MV-4-11 (cell line): Measurements from ENCODE around the gene EHHADH.

Source experiments
- DNase-seq: peaks from one replicate; lab custom pipeline; 2025; lab: John Stamatoyannopoulos, UW

The EHHADH gene

DNA sequence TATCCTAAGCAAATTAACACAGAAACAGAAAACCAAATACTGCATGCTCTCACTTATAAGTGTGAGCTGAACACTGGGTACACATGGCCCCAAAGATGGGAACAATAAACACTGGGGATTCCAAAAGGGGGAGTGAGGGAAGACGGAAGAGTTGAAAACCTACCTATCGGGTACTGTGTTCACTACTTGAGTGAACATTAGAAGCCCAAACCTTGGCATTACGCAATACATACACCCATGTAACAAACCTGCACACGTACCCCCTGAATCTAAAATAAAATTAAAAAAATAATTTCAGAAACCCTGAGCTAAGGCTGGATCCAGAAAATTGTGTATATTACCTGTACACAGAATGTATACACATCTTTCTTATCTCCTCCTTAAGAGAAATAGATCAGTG, 58.2 kb downstream of the EHHADH start:
- DNase-seq, result no peak

DNA sequence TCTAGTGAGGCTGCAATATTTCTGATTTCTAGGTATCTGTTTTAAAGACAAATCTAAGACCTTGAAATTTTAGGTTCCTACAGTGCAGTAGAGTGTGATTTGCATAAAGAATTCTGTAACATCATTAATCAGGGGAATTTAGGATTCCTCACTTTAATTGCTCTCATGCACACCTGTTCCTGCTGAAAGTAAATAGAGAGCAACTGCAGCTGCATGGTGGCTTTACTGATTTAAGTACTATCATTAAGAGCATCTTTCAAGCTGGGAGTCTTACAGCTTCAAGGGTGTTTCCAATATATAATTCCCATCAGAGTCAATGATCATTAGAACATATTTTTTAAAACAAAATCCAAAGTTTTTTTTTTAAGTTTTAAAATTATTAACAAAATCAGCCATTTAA, 65.0 kb downstream of the EHHADH start:
- no peak for DNase-seq

DNA sequence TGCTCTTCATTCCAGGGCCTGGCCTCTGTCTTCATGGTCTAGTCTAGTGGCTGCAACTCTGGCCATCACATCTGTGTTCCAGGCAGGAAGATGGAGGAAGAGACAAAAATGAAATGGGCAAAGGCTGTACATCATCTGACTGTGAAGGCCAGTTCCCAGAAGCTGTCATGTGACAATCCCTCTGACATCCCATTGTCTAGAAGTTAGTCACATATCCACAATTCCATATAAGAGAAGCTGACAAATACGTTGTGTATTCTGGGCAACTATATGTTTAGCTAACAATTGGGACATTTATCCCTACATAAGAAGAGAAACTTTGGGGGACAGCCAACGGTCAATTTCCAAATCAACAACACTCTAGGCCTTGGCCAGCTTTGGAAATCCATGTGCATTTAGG, 66.5 kb downstream of the EHHADH start:
- no peak for DNase-seq

DNA sequence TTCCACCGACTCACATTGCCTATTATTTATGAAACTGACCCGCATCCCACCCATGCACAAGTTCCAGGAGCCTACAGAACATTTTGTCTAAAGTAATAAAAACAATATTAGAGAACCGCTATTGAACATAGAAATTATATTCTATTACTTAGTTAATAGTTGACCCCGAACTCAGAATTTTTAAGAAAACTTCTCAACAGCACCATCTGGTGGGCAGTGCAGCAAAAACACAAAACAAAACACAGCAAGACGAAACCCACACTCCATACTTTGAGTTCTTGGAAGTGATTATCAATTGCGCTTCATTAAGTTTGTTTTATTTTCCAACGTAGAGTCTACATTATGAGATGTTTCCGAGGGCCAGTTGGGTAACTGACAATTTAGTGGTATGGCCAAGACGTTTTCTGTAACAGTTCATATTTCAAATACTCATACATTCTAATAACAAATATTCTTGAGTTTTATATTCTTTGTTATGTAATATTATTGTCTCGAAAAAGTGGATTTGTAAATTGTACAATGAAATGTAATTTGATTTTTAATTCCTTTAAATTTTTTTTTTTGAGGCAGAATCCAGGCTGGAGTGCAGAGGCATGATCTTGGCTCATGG, 77.0 kb downstream of the EHHADH start:
- DNase-seq, result peak; percentile 25

DNA sequence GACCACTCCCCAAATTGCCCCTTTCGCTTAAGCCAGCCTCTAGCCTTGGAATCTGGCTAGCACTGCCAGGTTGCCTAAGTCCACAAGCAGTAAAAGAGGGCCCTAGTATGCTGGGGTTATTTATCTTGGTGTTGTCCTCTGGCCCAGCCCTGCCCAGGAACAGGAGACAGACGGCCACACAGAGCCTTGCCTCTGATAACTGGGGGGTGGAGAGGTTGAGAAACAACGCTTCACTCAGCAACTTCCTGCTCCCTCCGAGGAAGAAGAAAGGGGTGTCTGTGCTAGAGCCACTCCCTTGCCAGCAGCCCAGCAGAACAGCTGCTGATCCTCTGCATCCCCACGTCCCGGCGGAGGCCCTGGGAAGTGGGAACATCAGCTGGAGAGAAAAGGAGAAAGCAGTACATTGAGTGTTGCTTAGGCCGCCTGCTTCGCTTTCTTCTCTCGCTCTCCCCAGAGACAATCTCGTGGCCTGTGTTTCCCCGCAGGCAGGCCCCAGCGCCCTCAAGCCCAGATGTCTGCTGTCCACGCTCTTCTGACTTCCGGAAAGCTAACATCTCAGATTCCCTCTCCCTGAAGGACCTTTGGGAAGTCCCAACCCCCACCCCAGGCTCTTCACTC, 78.4 kb downstream of the EHHADH start:
- DNase-seq, result peak; percentile 79

DNA sequence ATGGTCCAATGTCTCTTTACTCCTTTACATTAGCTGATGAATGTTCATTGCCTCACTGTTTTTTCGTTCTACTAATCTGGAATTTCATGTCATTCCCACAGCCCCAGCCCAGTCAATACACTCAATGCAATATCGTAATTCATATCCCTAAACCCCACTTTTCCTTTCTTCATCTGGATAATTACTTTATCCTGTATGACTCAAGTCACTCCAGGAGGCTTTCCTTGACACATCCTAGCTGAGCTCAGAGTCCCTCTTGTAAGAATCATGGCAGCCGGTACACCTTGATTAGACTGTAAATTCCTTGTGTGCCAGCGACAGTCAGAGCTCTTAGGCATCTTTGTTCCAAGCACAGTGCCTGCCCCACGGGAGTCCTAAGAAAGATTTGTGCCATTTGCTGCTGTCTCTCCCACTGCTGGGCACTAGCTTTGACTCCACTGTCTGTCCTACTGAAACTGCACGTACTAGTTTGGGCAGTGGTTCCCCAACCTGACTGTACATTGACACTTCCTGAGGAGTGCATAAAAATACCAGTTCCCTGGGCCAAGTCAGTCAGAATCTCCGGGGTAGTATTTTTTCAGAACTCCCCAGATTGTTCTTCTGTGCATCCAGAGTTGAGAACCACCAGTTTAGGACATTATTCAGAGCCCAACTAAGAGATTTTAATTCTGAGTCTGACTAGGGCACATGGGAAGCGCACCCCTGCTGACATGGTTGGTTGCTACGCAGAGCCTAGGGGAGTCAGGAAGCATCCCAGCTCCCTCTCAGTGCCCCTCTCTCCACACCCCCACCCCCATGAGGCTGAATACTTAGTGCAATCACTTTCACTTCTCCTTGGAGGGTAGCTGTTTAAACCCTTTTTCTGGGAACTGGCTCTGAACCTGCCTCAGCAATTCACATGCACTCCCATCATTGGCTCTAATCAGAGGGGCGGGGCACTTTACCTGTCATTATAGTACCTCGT, 81.5 kb downstream of the EHHADH start:
- peak; percentile 67 for DNase-seq

DNA sequence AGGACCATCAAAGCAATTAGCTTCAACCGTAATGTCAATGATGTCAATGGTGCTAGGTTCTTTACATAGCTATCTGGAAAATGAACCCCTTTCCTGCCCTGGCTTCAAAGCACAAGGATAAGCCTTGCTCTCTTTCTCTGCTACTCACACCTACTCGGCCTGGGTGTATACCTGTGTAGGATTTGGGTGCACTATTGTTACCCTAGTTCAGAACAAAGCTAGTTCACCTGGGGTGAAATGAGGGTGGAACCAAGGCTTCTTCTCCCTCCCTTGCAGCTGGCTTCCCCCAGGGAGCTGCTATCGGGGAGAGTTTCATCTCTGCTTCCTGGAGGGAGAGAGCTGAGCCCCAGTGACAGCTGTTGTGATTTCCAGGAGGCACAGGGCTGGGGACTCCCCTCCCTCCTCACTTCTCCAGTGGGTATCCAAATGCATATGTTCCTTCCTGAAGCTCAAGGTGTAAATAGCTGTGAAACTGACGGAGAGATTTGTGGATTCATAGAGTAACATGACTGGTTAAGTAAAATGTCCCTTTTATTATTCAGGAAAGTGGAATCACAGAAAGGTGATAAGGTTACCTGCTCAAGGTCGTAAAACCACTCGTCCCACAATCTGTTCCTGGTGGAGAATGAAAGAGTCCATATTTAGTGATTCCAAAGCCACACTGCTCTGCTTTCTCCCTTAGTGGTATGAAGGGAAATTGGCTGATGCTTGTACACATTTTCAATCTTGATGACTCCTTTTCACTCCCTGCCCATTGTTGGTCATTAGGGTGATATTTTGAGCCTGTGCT, 89.2 kb downstream of the EHHADH start:
- no peak for DNase-seq

DNA sequence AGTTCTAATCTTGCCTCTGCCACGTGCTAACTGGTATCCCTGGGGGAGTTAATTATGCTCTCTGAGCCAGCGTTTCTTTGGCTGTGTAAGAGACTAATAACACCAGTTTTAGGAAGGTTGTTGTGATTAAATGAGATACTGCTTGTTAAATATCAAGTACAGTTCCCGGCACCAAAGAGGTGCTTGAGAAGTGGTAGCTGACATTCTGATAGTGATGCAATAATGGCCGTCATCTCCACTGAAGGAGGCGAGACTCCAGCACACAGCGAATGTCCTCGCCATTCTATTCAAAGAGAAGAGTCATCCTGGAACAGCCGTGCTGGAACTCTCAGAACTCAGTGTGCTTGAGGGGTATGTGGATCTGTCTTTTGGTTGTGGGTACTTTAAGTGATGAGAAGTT, 91.2 kb downstream of the EHHADH start:
- no peak for DNase-seq

DNA sequence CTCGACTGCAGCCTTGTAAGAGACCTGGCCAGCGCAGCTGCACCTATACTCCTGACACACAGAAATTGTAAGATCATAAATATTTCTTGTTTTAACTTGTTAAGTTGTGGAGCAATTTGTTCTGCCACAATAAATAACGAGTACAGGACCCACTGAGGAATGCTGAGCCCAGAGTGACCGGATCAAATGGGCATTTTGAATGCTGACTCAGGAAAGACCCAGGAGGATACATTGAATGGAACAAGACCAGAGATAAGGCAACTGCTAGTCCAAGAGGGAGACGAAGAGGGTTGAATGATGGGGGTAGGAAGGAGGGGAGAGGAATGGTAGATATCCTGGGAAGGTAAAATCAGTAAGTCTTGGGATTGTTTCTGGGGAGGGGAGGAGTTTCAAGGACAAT, 92.1 kb downstream of the EHHADH start:
- no peak for DNase-seq

DNA sequence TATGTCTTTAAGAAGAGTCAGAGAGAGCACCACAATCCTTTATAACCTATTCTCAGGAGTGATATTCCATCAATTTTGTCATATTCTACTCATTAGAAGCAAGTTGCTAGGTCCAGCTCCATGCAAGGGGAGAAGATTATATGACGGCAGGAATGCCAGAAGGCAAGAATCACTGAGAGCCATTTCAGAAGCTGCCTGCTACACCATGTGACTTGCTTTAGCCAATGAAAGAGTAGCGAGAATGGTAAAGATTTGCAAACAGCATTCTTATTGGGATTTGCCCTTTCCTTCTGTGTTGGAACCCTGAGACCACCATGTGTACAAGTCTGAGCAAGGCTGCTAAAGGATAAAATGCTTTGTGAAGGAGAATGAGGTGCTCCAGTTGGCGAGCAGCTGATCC, 96.5 kb downstream of the EHHADH start:
- DNase-seq, result no peak

DNA sequence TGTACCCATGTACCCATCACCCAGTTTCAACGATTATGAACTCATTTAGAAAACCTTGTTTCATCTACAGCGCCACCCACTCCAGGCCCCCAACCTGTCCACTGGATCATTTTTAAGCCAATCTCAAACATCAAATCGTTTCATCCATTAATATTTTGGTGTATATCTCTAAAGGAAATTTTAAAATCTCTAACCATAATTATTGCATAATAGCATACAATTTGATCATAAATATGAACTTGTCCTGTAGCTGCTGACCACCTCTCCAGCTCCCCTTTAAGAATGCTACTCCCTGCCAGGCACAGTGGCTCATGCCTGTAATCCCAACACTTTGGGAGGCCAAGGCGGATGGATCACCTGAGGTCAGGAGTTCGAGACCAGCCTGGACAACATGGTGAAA, 98.2 kb downstream of the EHHADH start:
- no peak for DNase-seq

DNA sequence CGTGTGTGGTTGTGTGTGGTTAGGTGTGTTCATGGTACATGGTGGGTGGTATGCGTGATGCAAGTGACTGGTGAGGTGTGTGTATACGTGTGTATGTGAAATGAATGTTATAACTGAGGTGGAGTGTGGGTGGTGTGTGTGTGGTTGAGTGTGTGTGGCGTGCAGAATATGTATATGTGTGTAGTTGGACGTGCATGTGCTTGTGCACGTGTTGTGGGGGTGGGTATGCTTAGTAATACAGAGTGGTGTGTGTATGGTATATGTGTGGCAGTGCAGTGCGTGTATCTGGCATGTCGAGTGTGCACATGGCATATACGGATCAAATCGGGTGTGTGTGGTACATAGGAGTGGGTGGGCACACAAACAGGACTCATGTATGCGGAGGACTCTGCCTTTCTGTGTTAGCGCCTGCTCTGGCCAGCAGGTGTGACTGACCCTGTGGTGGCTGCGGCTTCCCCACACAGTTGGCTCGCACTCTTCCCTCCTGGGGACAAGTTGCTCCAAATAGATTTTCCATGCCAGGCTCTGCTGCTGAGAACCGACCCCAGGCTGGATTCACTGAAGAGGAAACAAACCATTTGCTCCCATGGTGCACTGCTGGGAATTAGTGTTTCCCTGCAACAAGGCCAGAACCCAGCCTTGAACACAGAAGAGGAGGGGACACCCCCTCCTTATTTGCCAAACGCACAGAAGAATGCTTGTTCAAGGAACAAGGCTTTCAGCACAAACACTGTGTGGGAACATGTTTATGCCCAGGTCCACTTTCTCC, 99.8 kb downstream of the EHHADH start:
- DNase-seq, result no peak

DNA sequence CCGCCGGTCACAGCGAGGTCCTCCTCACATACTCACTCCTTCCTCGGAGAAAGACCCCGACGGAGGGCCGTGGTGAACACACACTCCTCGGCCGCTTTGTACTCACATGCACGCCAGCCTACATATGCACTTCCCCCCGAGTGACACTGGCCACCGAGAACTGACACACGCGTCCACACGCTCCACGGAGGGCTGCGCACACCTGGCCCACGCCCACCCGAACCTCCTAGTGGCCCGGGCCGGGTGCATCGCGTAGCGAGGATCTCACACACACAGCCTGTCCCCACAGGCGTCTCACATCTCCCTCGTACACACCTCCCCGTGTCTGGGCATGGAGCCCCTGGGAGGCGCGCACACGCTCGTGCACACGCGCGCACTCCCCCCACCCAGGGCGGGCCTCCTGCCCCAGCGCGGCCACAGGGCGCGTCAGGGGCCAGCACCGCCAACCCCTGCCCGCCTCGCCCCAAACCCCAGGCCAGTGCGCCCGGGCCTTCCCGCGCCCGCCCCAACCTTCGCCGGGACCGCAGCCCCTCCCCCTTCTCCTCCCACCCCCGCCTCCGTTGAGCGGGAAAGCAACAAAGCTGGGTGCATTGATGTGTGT, 100.6 kb downstream of the EHHADH start:
- DNase-seq, result no peak

DNA sequence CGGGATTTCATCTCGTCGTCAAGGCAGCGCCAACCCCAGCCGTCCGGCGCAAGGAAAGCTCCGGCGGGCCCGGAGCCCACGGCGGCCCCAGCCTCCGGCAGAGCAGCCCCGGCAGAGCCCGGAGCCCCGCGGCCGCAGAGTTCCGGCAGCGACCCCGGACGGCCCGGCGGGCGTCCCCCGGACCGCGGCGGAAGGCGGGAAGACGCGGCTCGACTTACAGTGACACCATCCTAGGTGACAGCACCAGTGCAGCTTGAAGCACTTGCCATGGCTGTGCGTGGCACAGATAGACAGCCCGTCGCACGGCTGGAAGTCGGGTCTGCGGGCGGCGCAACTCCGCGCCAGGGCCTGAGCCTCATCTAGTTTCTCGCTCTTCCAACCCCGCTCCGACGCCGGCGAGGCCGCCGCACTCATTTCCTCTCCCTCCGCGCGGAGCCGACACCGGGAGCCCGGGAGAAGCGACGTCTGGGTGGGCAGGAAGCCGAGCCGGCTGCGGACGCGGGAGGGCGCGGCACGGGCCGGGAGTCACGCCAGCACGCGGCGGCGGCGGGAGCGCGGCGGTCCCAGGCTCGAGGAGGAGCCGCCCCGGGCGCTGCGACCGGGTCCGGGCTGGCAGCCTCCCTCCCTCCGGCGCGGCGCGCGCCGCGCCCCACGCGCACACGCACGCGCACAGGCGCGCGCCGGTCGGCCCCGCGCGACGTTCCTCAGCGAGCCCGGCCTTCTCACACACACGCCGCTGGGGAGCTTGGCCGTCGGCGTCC, 101.3 kb downstream of the EHHADH start, which contains the start of gene C3orf70:
C3orf70 (minus strand) TSS at position 651 of the 761 bp plus-strand sequence; CDS start at position 414, 237 bp downstream.
- DNase-seq, result peak; percentile 30

DNA sequence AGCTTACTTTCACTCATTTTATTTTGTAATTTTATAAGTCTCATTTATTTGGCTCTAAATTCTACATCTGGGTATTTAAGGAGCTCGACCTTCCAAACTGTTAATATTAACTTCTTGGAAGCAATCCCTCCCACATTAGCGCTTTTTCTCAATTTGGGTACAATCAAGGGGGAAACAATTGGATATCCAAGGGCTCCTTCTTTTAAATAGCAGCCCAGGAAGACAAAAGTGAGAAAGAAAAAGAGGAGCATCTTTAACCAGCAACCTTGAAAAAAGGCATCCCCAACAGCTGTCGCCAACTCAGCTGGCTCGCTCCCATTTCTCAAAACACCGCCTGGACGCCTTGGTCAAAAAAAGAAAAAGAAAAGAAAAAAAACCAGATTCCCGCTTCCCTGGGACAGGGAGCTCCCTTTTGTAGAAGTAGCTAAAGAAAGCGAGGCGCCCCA, 101.9 kb downstream of the EHHADH start:
- DNase-seq, result no peak

DNA sequence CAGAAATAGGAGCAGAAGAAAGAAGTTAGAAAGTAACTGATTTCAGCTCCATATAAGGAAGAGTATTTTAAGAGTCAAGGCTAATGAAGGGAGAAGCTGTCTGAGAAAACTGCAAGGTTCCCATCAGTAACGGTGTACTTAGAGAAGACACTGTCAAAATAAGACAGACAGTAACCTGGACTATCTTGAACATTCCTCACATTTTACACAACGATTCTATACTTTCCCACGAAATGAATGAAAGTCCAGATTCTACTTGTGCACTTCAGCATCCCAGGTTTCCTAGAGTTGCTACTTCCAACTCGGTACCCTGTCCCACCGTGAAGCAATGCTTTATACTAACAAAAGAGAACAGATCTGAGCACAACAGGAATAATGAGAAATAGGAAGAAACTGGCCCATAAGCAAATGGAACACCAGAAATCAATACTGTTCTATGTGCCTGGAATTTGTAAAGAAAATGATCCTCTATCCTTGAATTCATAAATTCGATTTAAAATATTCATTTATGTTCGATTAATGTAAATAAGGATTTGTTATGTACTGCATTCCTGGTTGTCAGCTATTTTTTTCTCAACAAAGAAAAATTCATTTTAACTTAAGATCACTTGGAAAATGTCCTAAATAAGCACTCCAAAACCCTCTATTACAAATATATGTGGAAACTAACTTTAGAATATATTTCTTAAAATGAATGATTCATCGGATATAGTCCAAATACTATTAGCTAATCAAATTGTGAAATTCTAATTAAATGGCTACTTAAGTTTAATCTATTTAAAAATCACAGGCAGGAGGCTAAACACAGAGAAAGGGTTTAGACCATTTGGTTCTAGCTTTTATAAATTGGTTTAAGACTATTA, 102.5 kb downstream of the EHHADH start:
- no peak for DNase-seq

DNA sequence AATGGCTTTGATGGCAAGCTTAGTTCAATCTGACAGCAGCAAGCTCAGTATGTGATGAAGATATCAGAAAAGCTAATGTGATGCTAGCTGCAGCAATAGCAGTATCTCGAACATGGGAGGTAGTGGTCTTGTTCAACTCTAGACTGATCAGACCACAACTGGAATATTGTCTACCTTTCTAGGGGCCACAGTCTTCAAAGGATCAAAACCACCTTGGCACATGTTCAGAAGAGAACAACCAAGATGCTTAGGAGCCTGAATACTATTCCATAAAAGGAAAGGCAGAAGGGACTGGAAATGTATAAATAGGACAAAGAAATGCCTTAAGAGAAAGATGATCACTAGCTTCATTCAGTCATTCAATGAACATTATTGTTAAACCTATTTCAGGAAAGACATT, 103.3 kb downstream of the EHHADH start:
- no peak for DNase-seq

DNA sequence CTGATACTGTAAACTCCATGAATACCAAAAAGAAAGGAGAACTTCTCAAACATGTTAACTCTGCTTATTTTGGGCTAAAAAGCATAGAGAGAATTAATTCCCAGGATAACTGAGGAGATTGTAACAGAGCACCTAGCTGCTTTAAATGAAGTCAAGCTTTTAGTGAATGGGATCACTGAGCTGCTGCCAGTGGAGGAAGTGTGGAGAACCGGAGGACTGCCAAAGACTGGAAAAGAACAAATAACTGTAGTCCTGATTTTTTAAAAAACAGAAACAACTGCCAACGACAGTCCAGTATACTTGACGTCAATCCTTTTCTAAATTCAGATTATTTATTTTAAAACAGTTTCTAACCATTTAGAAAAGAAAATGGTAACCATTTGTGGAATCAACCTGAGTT, 104.3 kb downstream of the EHHADH start:
- no peak for DNase-seq

DNA sequence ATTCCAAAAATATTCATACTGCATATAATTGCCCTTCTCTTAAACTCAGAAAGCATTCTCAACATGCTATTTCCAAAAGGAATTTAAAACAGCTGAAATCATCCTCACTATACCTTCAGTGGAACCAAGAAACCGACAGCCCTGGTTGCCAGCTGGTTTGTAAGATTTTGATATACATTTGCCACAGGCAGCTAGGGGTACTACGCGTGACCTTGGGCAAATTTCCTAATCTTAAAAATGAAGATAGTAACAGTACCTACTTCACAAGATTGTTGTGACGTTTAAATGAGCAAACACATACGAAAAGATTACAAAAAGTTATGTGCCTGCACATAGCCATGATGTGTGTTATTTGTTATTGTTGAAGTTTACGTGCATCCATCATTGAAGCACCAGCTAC, 108.3 kb downstream of the EHHADH start:
- DNase-seq, result no peak
